Measurements from ENCODE around the gene CSDE1. TPM values are rescaled to one million over a fixed set of nuclear protein-coding genes. Genes with fewer than 3 reads are reported as not detected.

The CSDE1 gene
- total RNA-seq, 1 experiment from 2014 or later, result 294 TPM

DNA sequence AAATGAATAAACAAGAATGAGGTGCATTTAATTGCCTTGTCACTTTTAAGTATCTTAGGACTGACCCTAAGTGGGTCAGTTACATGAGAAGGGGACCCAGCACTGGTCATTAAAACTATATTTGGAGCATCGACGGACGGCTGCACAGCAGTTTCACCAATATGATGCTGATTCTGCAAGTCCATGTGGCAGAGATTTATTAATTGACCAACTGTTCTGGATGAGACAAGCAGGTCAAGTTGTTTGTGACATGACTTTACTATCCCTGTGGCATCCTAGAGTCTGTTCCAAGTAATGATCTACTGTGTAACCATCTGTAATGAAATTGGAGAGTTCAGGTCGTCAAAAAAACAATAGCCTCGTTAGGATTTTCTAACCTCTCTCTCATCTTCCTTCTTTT is 71.9 kb downstream of the CSDE1 start:
- DNase-seq (ENCODE audit: low read depth, low spot score), result no peak
- in situ Hi-C loops (cut with HindIII; ENCODE audit: low pct_unique_long_range_greater_than_20kb, low sequenced_read_pairs), result no loop called here

DNA sequence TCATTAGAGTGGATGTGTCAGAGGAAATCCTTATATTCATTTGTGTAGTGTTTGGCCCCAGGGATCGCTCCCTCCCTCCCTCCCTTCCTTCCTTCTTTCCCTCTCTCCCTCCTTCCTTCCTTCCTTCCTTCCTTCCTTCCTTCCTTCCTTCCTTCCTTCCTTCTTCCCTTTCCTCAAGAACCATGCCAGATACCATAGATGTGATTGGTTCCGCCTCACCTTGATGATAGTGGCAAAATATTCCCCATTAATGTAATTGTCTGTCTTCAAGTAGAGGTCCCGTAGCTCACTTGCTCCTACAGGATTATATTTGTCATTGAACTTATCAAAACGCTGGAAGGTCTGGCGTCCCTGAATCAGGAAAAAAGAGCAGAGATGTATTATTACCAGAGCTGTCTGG is 80.1 kb downstream of the CSDE1 start:
- no peak for DNase-seq (ENCODE audit: low read depth, low spot score)
- in situ Hi-C loops (cut with HindIII; ENCODE audit: low pct_unique_long_range_greater_than_20kb, low sequenced_read_pairs), result no loop called here

DNA sequence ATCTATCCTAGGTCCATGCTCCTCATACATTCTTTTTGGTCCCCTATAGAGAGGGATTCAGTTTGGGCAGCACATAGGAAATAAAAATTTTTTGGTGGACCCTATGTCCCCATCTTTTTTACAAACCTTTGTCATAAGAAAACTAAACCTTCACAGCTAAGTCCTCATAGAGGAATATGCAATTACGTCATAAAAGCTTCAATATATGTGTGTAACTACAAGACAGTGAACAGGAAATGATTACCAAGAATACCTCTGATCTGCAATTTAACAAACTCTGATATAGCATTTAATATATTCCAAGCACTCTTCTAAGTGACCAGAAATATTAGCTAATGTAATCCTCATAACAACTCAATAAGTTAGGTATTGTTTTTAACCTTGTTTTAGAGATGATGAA is 81.7 kb downstream of the CSDE1 start:
- no peak for DNase-seq (ENCODE audit: low read depth, low spot score)

DNA sequence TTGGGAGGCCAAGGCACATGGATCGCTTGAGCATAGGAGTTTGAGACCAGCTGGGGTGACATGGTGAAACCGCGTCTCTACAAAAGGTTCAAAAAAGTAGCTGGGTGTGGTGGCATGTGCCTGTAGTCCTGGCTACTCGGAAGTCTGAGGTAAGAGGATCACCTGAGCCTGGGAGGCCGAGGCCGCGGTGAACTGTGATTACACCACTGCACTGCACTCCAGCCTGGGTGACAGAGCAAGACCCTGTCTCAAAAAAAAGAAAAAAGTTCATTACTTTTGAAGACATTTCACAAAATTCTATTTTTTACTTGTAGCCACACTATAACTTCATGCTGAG is 85.9 kb downstream of the CSDE1 start:
- in situ Hi-C loops (cut with HindIII; ENCODE audit: low pct_unique_long_range_greater_than_20kb, low sequenced_read_pairs), result no loop called here

More for the DNA sequence above, 81.7 kb downstream of the CSDE1 start:
- in situ Hi-C loops (cut with HindIII; ENCODE audit: low pct_unique_long_range_greater_than_20kb, low sequenced_read_pairs), result no loop called here

DNA sequence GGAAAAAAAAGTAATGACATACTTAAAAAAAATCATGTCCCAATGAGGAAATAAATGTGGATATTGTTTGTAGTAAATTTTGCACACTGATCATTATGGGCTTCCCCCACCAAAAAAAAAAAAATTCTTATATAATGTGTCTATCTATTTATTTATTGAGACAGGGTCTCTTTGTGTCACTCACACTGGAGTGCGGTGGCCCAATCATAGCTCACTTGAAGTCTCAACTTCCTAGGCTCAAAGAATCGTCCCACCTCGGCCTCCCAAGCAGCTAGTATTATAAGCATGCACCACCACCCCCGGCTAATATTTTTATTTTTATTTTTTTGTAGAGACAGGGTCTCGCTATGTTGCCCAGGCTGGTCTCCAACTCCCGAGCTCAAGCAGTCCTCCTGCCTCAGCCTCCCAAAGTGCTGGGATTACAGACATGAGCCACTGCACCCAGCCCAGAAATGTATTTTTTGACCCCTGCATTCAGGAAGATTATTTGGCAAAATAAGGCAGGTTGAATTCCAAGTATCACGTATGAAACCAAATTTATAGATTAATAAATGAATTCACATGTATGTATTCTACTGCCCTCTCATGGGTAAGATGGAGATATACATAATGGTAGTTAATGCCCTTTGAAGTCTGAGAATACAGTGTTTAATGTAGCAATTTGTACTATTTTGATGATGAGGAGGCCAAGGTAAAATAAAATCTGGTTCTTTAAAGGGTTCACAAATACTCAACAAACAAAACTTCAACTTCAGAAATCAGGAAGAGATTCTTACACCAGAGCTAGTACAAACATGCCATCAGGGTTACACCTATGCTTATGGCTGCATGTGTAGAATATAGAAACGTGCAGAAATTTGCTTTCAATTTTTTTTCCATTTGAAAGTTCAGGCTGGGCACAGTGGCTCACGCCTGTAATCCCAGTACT is 86.5 kb downstream of the CSDE1 start:
- peak; percentile 26 for DNase-seq (ENCODE audit: low read depth, low spot score)
- in situ Hi-C loops (cut with HindIII; ENCODE audit: low pct_unique_long_range_greater_than_20kb, low sequenced_read_pairs), result no loop called here

More for the DNA sequence above, 85.9 kb downstream of the CSDE1 start:
- no peak for DNase-seq (ENCODE audit: low read depth, low spot score)

DNA sequence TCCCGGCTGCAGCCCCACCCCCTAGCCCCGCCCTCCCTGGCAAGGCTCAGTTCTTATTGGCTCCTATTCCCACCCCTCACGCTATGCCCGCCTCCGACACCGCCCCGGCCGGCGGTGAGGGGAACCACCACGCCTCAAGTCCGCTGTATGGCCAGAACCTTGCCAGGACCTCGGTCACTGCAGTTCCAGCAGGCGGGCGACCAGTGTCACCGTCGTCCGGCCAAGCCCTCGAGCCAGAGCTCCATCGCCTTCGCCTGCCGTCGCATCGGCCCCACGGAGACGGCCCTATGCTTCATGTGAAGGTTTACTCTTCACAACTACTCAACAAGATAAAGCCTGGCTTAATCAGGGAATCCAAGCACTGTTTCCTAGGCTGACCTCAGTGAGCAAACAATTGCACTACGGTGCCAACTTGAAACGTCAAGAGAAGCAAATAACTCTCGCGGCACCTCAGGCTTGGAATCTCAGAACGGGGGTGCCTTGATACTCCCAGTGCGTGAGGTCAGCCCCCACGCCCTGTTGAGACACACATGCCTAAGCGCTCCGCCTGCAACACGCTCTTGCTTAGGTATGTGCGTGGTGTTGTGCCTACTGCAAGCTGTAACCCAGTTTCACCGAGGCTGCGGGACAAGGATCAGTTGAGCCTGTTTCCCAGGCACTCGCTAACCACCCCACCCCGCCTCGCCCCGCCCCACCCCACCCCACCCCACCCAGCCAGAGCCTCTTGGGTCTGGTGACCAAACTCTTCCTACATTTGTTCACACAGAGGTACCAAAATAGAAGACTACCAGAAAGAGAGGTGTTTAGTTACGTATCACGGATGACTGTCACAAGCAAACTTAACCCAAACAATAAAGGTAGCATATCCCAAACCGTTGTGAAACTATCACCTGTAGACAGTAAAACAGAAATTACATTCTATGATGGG is 87.4 kb downstream of the CSDE1 start:
- peak; percentile 82 for DNase-seq (ENCODE audit: low read depth, low spot score)
- in situ Hi-C loops (cut with HindIII; ENCODE audit: low pct_unique_long_range_greater_than_20kb, low sequenced_read_pairs), result no loop called here

DNA sequence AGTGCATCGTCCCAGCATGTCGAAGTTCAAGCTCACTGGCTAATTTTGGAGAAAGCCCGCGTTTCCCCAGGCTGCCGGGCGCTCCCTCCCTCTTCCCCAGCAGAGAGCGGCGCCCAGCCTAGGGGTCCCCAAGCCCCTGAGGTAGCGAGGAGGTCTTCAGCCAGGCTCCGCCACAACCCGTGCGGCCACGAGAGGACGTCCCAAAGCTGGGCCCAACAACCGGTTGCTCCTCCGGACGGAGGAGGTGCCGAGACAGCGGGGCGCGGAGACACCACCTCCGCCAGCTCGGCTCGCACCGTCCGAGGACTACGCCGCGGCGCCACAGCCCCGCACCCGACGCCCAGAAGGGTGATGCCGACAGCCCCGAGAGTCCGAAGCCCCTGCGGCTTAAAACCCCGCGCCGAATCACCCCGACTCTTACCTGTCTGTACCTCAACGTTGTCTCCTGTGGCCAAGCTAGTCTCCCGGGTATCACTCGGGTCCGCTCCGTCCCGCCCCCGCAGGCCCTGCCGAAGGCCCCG is 88.2 kb downstream of the CSDE1 start, which contains the start of gene DENND2C:
Gene DENND2C, minus strand, starts transcription at position 488 of the 521 bp plus-strand sequence. CDS start 44,065 bp downstream, outside the sequence.
- DNase-seq (ENCODE audit: low read depth, low spot score), result no peak

DNA sequence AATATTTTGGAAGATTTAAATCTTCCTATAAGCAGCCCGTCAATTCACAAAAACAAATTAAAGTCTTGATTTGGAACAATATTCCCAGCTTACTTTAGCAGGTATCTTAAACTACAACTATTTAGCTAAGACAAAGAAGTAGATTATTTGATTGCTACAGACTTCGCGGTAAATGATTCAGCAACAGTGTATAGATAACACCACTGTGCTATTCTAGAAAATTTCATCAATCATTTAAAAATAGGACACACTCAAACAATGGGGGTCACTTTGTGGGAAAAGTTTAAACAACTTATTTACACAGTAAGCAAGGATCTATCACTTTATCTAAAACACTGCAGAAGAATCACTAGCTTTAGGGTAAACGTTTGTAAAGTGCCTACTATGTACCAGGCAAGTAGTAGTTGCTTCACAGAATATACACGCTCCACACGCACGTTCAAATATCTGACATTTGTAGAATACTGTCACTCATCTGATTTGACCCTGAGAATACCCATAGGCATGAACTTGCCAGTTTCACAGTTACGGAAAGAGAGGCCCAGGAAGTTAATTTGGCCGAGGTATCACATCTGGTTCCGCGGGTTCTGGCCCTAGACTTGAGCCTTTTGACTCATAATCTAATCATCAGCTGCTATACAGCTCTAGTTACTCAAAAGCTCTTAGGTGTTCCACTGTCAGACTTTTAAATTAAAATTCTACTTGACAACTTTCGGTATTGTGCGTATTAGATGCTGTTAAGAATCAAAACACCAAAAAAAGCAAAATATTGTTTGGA is 88.8 kb downstream of the CSDE1 start:
- DNase-seq (ENCODE audit: low read depth, low spot score), result no peak
- in situ Hi-C loops (cut with HindIII; ENCODE audit: low pct_unique_long_range_greater_than_20kb, low sequenced_read_pairs), result no loop called here

More for the DNA sequence above, 88.2 kb downstream of the CSDE1 start, which contains the start of gene DENND2C:
- in situ Hi-C loops (cut with HindIII; ENCODE audit: low pct_unique_long_range_greater_than_20kb, low sequenced_read_pairs), result no loop called here

DNA sequence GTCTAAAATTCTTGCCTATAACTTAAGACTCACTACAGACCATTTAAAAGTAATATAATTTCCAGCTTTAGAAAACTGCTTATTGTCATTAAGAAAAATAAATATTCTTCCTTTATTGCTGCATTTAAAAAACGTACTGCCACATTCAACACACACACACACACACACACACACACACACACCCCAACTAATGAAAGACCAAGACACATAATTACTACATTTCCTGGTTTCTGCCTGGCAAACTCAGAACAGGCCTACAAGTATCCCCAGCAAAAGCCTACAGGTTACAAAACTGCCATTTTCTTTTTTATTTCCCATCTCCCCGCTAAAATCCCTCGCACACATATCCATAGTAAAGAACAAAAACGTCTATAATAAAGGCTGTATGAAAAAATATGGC is 89.4 kb downstream of the CSDE1 start:
- DNase-seq (ENCODE audit: low read depth, low spot score), result no peak
- in situ Hi-C loops (cut with HindIII; ENCODE audit: low pct_unique_long_range_greater_than_20kb, low sequenced_read_pairs), result no loop called here

DNA sequence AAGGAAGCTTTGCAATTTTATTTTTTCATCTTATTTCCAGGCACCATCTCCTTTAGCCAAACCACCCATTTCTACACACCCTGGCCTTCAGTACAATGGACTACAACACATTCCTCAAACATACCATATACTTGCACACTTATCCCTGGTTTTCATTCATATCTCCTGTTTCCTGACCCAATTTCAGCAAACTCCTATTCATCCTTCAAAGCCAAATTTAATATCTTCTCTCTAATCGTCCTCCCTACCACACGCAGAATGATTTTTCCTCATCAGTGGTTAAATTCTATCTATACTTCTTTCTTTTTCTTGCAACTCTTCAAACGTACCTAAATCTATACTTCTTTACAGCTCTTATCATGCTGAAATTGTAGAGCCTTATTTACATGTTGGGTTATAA is 90.8 kb downstream of the CSDE1 start:
- DNase-seq (ENCODE audit: low read depth, low spot score), result no peak
- in situ Hi-C loops (cut with HindIII; ENCODE audit: low pct_unique_long_range_greater_than_20kb, low sequenced_read_pairs), result no loop called here

Small RNAs within 50 kb of the gene (small RNA-seq; reads per million reads assigned to genes)
- gene RN7SL432P (0 reads per million in 2 experiments), gene RNY1P13 (0 to 0.10 reads per million in 2 experiments)

Other genes starting within 250 kb of the CSDE1 start
- 34.7 and 38.8 TPM in 2 replicates for gene TRIM33, start 246.8 kb downstream of the CSDE1 start, total RNA-seq (2014; rRNA removed; shearing (Covaris generic))
- 43.1 and 49.3 TPM in 2 replicates for gene BCAS2, start 176.4 kb downstream of the CSDE1 start, total RNA-seq (2014; rRNA removed; shearing (Covaris generic))
- gene DENND2C, start 87.9 kb downstream of the CSDE1 start, total RNA-seq (2014; rRNA removed; shearing (Covaris generic)), result 0.74 and 1.1 TPM in 2 replicates
- 0.27 TPM in 1 of 2 replicates, not detected in the other for gene AMPD1, start 62.4 kb downstream of the CSDE1 start, total RNA-seq (2014; rRNA removed; shearing (Covaris generic))
- gene NRAS, start 41.2 kb downstream of the CSDE1 start, total RNA-seq (2014; rRNA removed; shearing (Covaris generic)), result 69.2 and 70.4 TPM in 2 replicates
- gene SIKE1, start 22.7 kb upstream of the CSDE1 start, total RNA-seq (2014; rRNA removed; shearing (Covaris generic)), result 48.1 and 54.0 TPM in 2 replicates
- gene SYCP1, start 96.9 kb upstream of the CSDE1 start, total RNA-seq (2014; rRNA removed; shearing (Covaris generic)), result not detected in 2 replicates

Data from SK-MEL-5 (cell line).